DOHH2 (cell line): ENCODE results near the gene LAMA3.

Source experiments
- H3F3A ChIP-seq: fragments of 200-600 bp; sonication (generic), shearing (Covaris generic); 2 replicates; pipeline ENCODE4 v1.6.0; 2016; ENCODE audit warnings: antibody characterized with exemption, mild to moderate bottlenecking; ENCODE audit not compliant: control insufficient read depth, insufficient read depth
- H3K27ac ChIP-seq: fragments of 200-600 bp; sonication (generic); 2 replicates; pipeline ENCODE4 v1.5.1; 2014; ENCODE audit warnings: low read depth, mild to moderate bottlenecking, low read length, moderate library complexity
- H3K27me3 ChIP-seq: fragments of 200-600 bp; sonication (generic); 2 replicates; pipeline ENCODE4 v1.6.1; 2014; ENCODE audit warnings: mild to moderate bottlenecking, low read length, mixed read lengths; ENCODE audit not compliant: control insufficient read depth
- H3K36me3 ChIP-seq: fragments of 200-600 bp; sonication (generic); 2 replicates; pipeline ENCODE4 v1.6.1; 2014; ENCODE audit warnings: mild to moderate bottlenecking, low read length, moderate library complexity, mixed read lengths; ENCODE audit not compliant: control insufficient read depth
- H3K4me1 ChIP-seq: fragments of 200-600 bp; sonication (generic); 2 replicates; pipeline ENCODE4 v1.6.1; 2014; ENCODE audit warnings: mild to moderate bottlenecking, low read length, mixed read lengths; ENCODE audit not compliant: control insufficient read depth
- H3K4me2 ChIP-seq: fragments of 200-600 bp; sonication (generic); 2 replicates; pipeline ENCODE4 v1.6.0; 2014; ENCODE audit warnings: mild to moderate bottlenecking, low read length, moderate library complexity
- H3K4me3 ChIP-seq: fragments of 200-600 bp; sonication (generic); 2 replicates; pipeline ENCODE4 v1.5.1; 2014; ENCODE audit warnings: mild to moderate bottlenecking, low read length, mixed read lengths
- H3K79me2 ChIP-seq: fragments of 200-600 bp; sonication (generic); 2 replicates; pipeline ENCODE4 v1.6.1; 2014; ENCODE audit warnings: mild to moderate bottlenecking, low read length, mixed read lengths; ENCODE audit not compliant: control insufficient read depth
- H3K9me2 ChIP-seq: fragments of 200-600 bp; sonication (generic); replicated peaks from 2 replicates; pipeline ENCODE4 v1.6.1; 2014; ENCODE audit warnings: mild to moderate bottlenecking, low read length, mixed read lengths; ENCODE audit not compliant: control insufficient read depth
- H3K9me3 ChIP-seq: fragments of 200-600 bp; sonication (generic); 2 replicates; pipeline ENCODE4 v1.6.1; 2014; ENCODE audit warnings: antibody characterized with exemption, low read length, mixed read lengths; ENCODE audit not compliant: control insufficient read depth, insufficient read depth
- H4K20me1 ChIP-seq: fragments of 200-600 bp; sonication (generic); 2 replicates; pipeline ENCODE4 v1.6.0; 2014; ENCODE audit warnings: low read depth, mild to moderate bottlenecking, antibody characterized with exemption, low read length, moderate library complexity; ENCODE audit not compliant: control insufficient read depth, insufficient read depth
- CTCF ChIP-seq: fragments of 200-600 bp; sonication (generic); IDR thresholded peaks from one replicate; pipeline ENCODE4 v1.5.1; 2014; ENCODE audit warnings: antibody characterized with exemption, mild to moderate bottlenecking, low read depth, low read length; ENCODE audit not compliant: poor library complexity, severe bottlenecking
- EZH2phosphoT487 ChIP-seq: fragments of 200-600 bp; sonication (generic); IDR thresholded peaks from 2 replicates; pipeline ENCODE4 v1.6.1; 2017; ENCODE audit warnings: borderline replicate concordance, mild to moderate bottlenecking, antibody characterized with exemption, low read length, moderate library complexity, mixed read lengths

LAMA3 gene

GRCh38 chr18:23897733-23898132 lies 208.5 kb downstream of the LAMA3 start:
- no peaks in the 10 kb centered on the region for H3K79me2 ChIP-seq
- H3K9me3 ChIP-seq, result no peaks in the 10 kb centered on the region
- H3F3A ChIP-seq, result no peaks in the 10 kb centered on the region
- H4K20me1 ChIP-seq, result no peaks in the 10 kb centered on the region
- H3K27me3 ChIP-seq, result peaks cover 5% of the 10 kb centered on the region; the same call in 1 of the 2 replicates
- H3K4me2 ChIP-seq, result no peak overlapping the region
- no peak overlapping the region for H3K4me3 ChIP-seq
- no peaks in the 10 kb centered on the region for H3K4me1 ChIP-seq
- no peaks in the 10 kb centered on the region for H3K36me3 ChIP-seq
- TF ChIP-seq CTCF (no peak), EZH2phosphoT487 (no peak)
- H3K27ac ChIP-seq, result no peak overlapping the region
- no peaks in the 10 kb centered on the region for H3K9me2 ChIP-seq

- no peaks in the 10 kb centered on the region for H3F3A ChIP-seq
- no peak overlapping the region for H3K4me2 ChIP-seq
- H3K4me1 ChIP-seq, result no peaks in the 10 kb centered on the region
- TF ChIP-seq EZH2phosphoT487, result no peak
- no peak for TF ChIP-seq CTCF
- no peaks in the 10 kb centered on the region for H3K9me3 ChIP-seq
- peaks cover 5% of the 10 kb centered on the region; the same call in 1 of the 2 replicates for H3K27me3 ChIP-seq
- H3K36me3 ChIP-seq, result no peaks in the 10 kb centered on the region
- no peaks in the 10 kb centered on the region for H3K79me2 ChIP-seq
- H3K27ac ChIP-seq, result no peak overlapping the region
- no peaks in the 10 kb centered on the region for H4K20me1 ChIP-seq
- no peaks in the 10 kb centered on the region for H3K9me2 ChIP-seq
- no peak overlapping the region for H3K4me3 ChIP-seq
Measured at GRCh38 chr18:23900994-23901393, 211.7 kb downstream of the LAMA3 start.

DNA sequence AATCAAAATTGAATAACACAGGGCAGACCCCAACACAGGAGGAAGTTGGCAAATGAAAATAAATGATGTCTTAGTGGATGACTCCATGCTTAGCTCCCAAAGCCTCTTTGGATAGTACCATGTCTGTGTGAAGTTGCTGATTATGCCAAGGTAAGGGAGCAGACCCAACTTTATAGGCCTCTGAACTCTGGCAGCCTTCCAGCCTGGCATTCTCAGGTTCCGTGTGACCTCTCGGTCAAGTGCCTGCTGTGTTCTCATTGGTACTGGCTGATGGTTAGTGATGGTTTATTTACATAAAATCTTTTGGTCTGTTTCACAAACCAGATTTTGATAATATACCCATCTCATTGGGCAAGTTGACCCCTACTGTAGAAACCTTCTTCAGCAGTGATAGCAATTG lies 213.1 kb downstream of the LAMA3 start:
- H3K79me2 ChIP-seq, result no peaks in the 10 kb centered on the region
- no peaks in the 10 kb centered on the region for H3K9me3 ChIP-seq
- H3F3A ChIP-seq, result no peaks in the 10 kb centered on the region
- no peak overlapping the region for H3K4me2 ChIP-seq
- no peak overlapping the region for H3K4me3 ChIP-seq
- H4K20me1 ChIP-seq, result no peaks in the 10 kb centered on the region
- H3K27ac ChIP-seq, result no peak overlapping the region
- H3K4me1 ChIP-seq, result no peaks in the 10 kb centered on the region
- peaks cover 2% of the 10 kb centered on the region; the same call in 1 of the 2 replicates for H3K27me3 ChIP-seq
- H3K9me2 ChIP-seq, result no peaks in the 10 kb centered on the region
- no peaks in the 10 kb centered on the region for H3K36me3 ChIP-seq
- no peak for TF ChIP-seq EZH2phosphoT487
- no peak for TF ChIP-seq CTCF

DNA sequence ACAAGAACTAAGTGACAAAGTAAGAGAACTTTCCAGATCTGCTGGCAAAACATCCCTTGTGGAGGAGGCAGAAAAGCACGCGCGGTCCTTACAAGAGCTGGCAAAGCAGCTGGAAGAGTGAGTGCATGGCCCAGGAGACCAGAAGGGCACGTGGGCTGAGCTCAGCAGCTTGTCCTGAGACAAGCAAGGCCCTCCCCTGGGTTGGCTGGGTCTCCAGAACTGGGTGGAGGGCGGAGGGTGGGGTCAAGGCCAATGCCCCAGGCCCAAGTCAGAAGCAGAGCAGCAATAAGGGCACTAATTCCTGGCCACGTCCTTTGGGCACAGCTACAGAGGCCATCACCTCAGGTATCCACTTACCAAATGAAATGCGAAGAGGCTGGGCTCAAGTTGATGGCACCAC lies 214.7 kb downstream of the LAMA3 start:
- no peaks in the 10 kb centered on the region for H3K36me3 ChIP-seq

More for the DNA sequence above, 214.7 kb downstream of the LAMA3 start:
- no peak overlapping the region for H3K4me3 ChIP-seq
- H3K27ac ChIP-seq, result no peak overlapping the region
- H3K4me2 ChIP-seq, result no peak overlapping the region
- no peaks in the 10 kb centered on the region for H3K79me2 ChIP-seq
- H3K9me3 ChIP-seq, result no peaks in the 10 kb centered on the region
- H3F3A ChIP-seq, result no peaks in the 10 kb centered on the region
- TF ChIP-seq EZH2phosphoT487 (no peak), CTCF (no peak)
- no peaks in the 10 kb centered on the region for H3K4me1 ChIP-seq
- H3K9me2 ChIP-seq, result no peaks in the 10 kb centered on the region
- H4K20me1 ChIP-seq, result no peaks in the 10 kb centered on the region
- H3K27me3 ChIP-seq, result 0 out of 2 replicates have a peak, but pooled peaks cover 2% of the 10 kb centered on the region
